Upper lobe of right lung (tissue), 1 donor: ENCODE results near the gene MPP2. TPM values are rescaled to one million over a fixed set of nuclear protein-coding genes. Genes with fewer than 3 reads are reported as not detected.
A peak's percentile ranks its signal among the peaks of the same experiment; 100 is the strongest.

Experiments
- ATAC-seq: fragments of 200-7000 bp; cut with Tn5 transposase; one replicate; pipeline ENCODE4 v1.9.1; 2020; ENCODE audit warnings: mild to moderate bottlenecking, moderate library complexity
- DNase-seq: peaks from one replicate; pipeline ENCODE4 v3.0.0-alpha.2; 2020
- H3K27ac ChIP-seq: fragments of 200-600 bp; one replicate; pipeline ENCODE4 v1.8.0; 2022
- H3K27me3 ChIP-seq: fragments of 200-600 bp; one replicate; pipeline ENCODE4 v1.8.0; 2022; ENCODE audit warnings: mild to moderate bottlenecking
- H3K36me3 ChIP-seq: fragments of 200-600 bp; one replicate; pipeline ENCODE4 v1.8.0; 2022
- H3K4me1 ChIP-seq: fragments of 200-600 bp; one replicate; pipeline ENCODE4 v1.8.0; 2022
- H3K4me3 ChIP-seq: fragments of 200-600 bp; one replicate; pipeline ENCODE4 v1.8.0; 2022; ENCODE audit warnings: mild to moderate bottlenecking
- H3K9me3 ChIP-seq: fragments of 200-600 bp; one replicate; pipeline ENCODE4 v1.8.0; 2022
- CTCF ChIP-seq: fragments of 200-600 bp; IDR thresholded peaks from one replicate; pipeline ENCODE4 v1.8.0; 2022; ENCODE audit warnings: antibody characterized with exemption
- intact Hi-C: fragments of 100-400 bp; cut with DNase I; formaldehyde crosslinking; loops from one replicate; pipeline ENCODE4 v1.11.0; 2022
- total RNA-seq: library from RNA; stranded (reverse); fragmentation: NEBNext Ultra II Directional; extraction: Animal tissue kit (Norgen Biotek cat#: 25700); gene quantifications from one replicate; pipeline ENCODE4 v1.2.1, GENCODE V29; 2021
- donor health status: DM: no; HTN: yes; CAD: no; lungs with severe emphysema.

The MPP2 gene
- total RNA-seq, 1 donor from 2014 or later, result 0.49 TPM

- Histone ChIP-seq H3K4me1 (peaks cover 5% of the 10 kb centered on the region), H3K27ac (no peak overlapping the region), H3K36me3 (no peaks in the 10 kb centered on the region), H3K27me3 (peaks cover 4% of the 10 kb centered on the region), H3K9me3 (no peaks in the 10 kb centered on the region), H3K4me3 (no peak overlapping the region)
- intact Hi-C loops, result no loop called here
- no peak for ATAC-seq
- peak; percentile 45 for DNase-seq
- no peak for TF ChIP-seq CTCF
Observed at GRCh38 chr17:43857141-43857540, 50.2 kb downstream of the MPP2 start.

- Histone ChIP-seq H3K9me3 (no peaks in the 10 kb centered on the region), H3K36me3 (no peaks in the 10 kb centered on the region), H3K4me1 (peaks cover 5% of the 10 kb centered on the region), H3K27ac (no peak overlapping the region), H3K27me3 (peaks cover 9% of the 10 kb centered on the region), H3K4me3 (no peak overlapping the region)
- ATAC-seq (no peak), DNase-seq (peak; percentile 4)
- no peak for TF ChIP-seq CTCF
- intact Hi-C loops, result no loop called here
Observed at GRCh38 chr17:43856141-43856540, 51.2 kb downstream of the MPP2 start.

- Histone ChIP-seq H3K27me3 (peaks cover 9% of the 10 kb centered on the region), H3K36me3 (no peaks in the 10 kb centered on the region), H3K4me1 (peaks cover 5% of the 10 kb centered on the region), H3K4me3 (no peak overlapping the region), H3K9me3 (no peaks in the 10 kb centered on the region), H3K27ac (no peak overlapping the region)
- no peak for TF ChIP-seq CTCF
- DNase-seq (peak; percentile 58), ATAC-seq (no peak)
- intact Hi-C loops, result no loop called here
Observed at GRCh38 chr17:43855061-43855460, 52.3 kb downstream of the MPP2 start.

- ATAC-seq, result no peak
- peaks cover 9% of the 10 kb centered on the region for H3K27me3 ChIP-seq
- H3K4me3 ChIP-seq, result no peak overlapping the region
- no peak overlapping the region for H3K27ac ChIP-seq
- H3K9me3 ChIP-seq, result no peaks in the 10 kb centered on the region
- peak; percentile 37 for DNase-seq
- intact Hi-C loops, result no loop called here
- no peak for TF ChIP-seq CTCF
- H3K4me1 ChIP-seq, result peaks cover 5% of the 10 kb centered on the region
- no peaks in the 10 kb centered on the region for H3K36me3 ChIP-seq
Observed at GRCh38 chr17:43854498-43854897, 52.8 kb downstream of the MPP2 start.

GRCh38 chr17:43853546-43853945 lies 53.8 kb downstream of the MPP2 start:
- intact Hi-C loops, result no loop called here
- Histone ChIP-seq H3K27me3 (peaks cover 9% of the 10 kb centered on the region), H3K27ac (no peak overlapping the region), H3K4me1 (peaks cover 5% of the 10 kb centered on the region), H3K4me3 (no peak overlapping the region), H3K9me3 (no peaks in the 10 kb centered on the region), H3K36me3 (no peaks in the 10 kb centered on the region)
- DNase-seq (no peak), ATAC-seq (no peak)
- TF ChIP-seq CTCF, result no peak

GRCh38 chr17:43852571-43852970 lies 54.8 kb downstream of the MPP2 start:
- Histone ChIP-seq H3K9me3 (no peaks in the 10 kb centered on the region), H3K4me1 (no peaks in the 10 kb centered on the region), H3K4me3 (no peak overlapping the region), H3K27me3 (peaks cover 4% of the 10 kb centered on the region), H3K36me3 (no peaks in the 10 kb centered on the region), H3K27ac (no peak overlapping the region)
- DNase-seq, result peak; percentile 52
- intact Hi-C loops, result no loop called here
- no peak for ATAC-seq
- TF ChIP-seq CTCF, result no peak
